ENCODE measurements around the gene EPS8L1.

EPS8L1 gene

DNA sequence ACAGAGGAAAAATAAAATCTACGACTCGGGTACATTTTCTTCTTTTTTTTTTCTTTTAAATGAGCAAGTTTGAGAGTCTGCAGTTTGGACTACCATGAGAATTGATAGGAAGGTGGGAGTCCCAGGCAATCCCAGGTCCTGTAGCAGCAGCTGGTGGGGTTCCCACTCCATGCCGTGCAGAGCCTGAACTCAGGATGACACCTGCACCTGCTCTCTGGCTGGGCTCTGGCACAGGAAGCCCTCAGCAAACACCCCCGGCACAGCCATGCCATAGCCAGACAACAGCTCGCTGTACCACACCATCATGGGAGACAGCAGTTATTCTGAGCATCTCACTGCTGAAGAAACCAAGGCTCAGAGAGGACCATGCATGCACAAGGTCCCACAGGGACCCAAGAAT lies 31.4 kb upstream of the EPS8L1 start:
- TF ChIP-seq, protein P1, sequence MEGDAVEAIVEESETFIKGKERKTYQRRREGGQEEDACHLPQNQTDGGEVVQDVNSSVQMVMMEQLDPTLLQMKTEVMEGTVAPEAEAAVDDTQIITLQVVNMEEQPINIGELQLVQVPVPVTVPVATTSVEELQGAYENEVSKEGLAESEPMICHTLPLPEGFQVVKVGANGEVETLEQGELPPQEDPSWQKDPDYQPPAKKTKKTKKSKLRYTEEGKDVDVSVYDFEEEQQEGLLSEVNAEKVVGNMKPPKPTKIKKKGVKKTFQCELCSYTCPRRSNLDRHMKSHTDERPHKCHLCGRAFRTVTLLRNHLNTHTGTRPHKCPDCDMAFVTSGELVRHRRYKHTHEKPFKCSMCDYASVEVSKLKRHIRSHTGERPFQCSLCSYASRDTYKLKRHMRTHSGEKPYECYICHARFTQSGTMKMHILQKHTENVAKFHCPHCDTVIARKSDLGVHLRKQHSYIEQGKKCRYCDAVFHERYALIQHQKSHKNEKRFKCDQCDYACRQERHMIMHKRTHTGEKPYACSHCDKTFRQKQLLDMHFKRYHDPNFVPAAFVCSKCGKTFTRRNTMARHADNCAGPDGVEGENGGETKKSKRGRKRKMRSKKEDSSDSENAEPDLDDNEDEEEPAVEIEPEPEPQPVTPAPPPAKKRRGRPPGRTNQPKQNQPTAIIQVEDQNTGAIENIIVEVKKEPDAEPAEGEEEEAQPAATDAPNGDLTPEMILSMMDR (IDR thresholded peaks at IDR 0.05; ENCODE audit: control insufficient read depth, extremely low read depth, insufficient read depth), result no peak
- H3K4me3 ChIP-seq (ENCODE audit: low read depth, low read length), result no peak overlapping the region
- DNase-seq (ENCODE audit: low read depth), result no peak

DNA sequence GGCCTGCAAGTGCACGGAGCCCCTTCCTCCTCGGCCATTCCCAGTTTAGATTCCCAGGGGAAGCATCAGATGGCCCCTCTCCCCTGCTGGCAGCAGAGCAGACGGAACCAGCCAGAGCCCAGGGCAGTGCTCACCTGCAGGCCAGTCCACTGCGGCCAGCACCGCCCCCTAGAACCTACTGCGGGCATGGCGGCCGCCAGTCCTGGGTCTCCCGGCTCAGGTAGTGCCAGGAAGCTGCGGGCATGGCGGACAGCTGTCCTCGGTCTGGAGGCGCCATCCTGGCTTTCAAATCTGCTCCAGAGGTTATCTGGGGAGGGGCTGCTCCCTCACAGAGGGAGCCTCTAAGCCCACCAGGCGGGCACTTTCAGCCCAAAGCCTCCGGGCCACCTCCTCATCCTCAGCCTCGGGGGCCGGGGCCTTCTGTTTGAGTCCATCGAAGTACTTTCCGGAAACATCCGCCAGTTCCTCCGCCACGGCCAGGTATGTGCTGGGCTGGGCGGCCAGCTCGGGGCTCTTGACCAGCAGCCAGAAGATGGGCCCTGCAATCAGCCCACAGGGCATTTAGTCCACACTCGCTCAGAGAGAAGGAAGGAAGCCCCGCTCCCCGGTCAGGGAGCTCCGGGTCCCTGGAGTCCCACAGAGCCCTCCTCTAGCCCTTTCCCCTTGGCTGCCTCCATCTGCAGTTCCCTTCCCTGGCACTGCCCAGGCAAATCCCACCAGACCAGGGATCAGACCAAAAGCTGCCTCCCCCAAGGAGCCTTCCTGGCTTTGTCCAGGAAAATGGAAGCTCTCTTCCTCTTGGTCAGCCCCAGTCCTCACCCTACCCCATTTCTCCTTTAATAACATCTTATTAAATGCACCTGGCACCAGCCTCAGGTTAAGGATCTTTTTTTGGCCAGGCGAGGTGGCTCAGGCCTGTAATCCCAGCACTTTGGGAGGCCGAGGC lies 30.6 kb upstream of the EPS8L1 start:
- TF ChIP-seq, protein P1 (IDR thresholded peaks at IDR 0.05; ENCODE audit: control insufficient read depth, extremely low read depth, insufficient read depth), result no peak
- no peak for DNase-seq (ENCODE audit: low read depth)
- no peak overlapping the region for H3K4me3 ChIP-seq (ENCODE audit: low read depth, low read length)

DNA sequence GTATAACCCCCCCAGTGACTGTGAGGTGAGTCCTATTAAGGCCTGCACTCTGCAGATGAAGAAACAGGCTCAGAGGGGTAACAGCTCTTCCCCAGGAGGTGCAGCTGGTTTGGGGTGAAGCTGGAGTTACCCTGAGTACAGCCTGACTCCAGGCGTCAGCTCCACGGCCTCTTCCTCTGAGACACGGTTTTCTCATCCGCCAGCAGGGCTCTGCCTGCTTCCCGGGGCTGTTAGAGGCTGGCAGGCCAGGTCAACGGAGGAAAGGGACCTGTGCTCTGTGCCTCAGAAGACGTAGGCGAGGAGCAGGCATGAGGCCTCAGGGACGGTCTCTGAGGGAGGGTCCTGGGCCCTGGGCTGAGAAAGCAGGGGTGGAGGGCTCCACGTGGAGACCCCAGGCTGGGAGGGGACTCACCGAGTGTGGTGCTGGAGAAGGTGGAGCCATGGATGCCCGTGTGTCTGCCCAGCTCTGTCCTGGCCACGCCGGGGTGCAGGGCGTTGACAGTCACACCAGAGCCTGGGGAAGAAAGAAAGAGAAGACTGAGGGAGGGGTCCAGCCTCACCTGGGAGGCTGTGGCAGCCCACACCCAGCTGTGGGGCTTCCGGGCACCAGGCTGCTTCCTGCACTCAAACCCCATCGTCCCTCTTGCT lies 28.6 kb upstream of the EPS8L1 start:
- TF ChIP-seq, protein P1 (IDR thresholded peaks at IDR 0.05; ENCODE audit: control insufficient read depth, extremely low read depth, insufficient read depth), result no peak
- no peak for DNase-seq (ENCODE audit: low read depth)

DNA sequence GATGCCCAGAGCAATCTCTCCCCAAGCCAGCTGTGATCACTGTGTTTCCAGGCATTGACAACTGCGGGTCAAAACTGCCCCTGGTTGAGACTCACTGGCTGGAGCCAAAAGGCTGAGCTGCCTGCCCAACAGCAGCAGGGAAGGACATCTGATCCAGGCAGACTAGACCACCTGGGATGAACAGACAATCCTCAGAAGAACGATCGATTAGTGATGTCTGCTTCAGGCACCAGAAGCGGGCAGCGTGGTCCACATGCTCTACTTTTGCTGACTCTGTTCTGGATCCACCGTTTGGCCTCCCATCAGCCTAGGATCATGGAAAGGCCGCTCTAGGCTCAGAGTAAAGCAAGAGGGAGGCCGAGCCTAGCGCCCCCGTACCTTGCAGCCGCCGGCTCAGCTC lies 27.7 kb upstream of the EPS8L1 start:
- no peak overlapping the region for H3K4me3 ChIP-seq (ENCODE audit: low read depth, low read length)
- TF ChIP-seq, protein P1 (IDR thresholded peaks at IDR 0.05; ENCODE audit: control insufficient read depth, extremely low read depth, insufficient read depth), result no peak
- DNase-seq (ENCODE audit: low read depth), result no peak

More for the DNA sequence above, 28.6 kb upstream of the EPS8L1 start:
- no peak overlapping the region for H3K4me3 ChIP-seq (ENCODE audit: low read depth, low read length)

DNA sequence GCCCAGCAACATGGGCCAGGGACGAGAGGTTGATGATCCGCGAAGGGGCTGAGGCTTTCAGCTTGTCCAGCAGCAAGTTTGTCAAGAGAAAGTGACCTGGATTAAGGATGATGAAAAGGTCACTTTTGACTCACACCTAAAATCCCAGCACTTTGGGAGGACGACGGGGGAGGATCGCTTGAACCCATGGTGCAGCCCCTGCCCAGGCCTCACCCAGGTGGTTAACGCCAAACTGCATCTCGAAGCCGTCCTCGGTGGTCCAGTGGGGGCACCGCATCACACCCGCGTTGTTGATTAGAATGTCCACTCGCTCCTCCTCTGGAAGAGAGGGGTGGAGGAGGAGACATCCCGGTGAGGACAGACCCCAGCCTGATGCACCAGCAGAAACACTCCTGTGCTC lies 27.2 kb upstream of the EPS8L1 start:
- no peak for DNase-seq (ENCODE audit: low read depth)
- no peak overlapping the region for H3K4me3 ChIP-seq (ENCODE audit: low read depth, low read length)
- TF ChIP-seq, protein P1 (IDR thresholded peaks at IDR 0.05; ENCODE audit: control insufficient read depth, extremely low read depth, insufficient read depth), result no peak

DNA sequence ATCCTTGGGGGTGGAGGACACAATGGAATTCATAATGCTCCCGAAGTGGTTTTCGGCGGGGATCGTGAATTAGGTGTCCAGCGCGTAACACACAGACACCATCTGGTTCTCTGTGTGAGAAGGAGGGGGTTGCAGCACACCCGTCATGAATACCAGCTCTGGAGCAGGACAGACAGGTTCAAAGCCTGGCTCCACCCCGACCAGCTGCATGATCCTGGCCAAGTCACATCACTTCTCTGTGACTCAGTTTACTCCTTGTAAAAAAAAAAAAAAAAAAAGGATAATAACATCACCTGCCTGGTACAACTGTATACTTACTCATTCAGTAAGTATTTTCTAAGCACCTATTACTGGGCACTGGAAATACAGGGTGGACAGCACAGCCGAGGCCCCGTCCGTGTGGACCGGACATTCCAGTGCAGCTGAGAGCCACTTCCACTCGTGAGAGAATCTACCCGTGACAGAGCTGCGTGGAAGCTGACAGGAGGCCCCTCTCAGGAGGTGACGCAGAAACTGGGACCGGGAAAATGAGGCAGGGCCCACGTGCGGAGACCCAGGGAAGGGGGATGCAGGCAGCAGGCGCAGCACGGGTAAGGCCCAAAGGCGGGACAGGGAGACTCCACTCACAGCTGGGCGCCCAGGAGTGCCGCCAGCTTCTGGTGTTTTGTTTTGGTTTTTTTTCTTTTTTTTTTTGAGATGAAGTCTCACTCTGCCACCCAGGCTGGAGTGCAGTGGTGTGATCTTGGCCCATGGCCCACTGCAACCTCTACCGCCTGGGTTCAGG lies 24.7 kb upstream of the EPS8L1 start:
- no peak for DNase-seq (ENCODE audit: low read depth)
- TF ChIP-seq, protein P1 (IDR thresholded peaks at IDR 0.05; ENCODE audit: control insufficient read depth, extremely low read depth, insufficient read depth), result no peak
- H3K4me3 ChIP-seq (ENCODE audit: low read depth, low read length), result no peak overlapping the region

Data from LNCaP clone FGC (cell line).